ENCODE results near the gene AGTRAP.

Gene AGTRAP

GRCh38 chr1:11735531-11735853 is 444 bp upstream of the AGTRAP start:
- DNase-seq (ENCODE audit: low read depth), result no peak

GRCh38 chr1:11736746-11737639 is 1.1 kb downstream of the AGTRAP start:
- no peak for DNase-seq (ENCODE audit: low read depth)

- no peak for DNase-seq (ENCODE audit: low read depth)
These were observed 2.2 kb downstream of the AGTRAP start for GRCh38 chr1:11738096-11738495.

GRCh38 chr1:11738783-11739182 is 2.8 kb downstream of the AGTRAP start:
- DNase-seq (ENCODE audit: low read depth), result no peak

GRCh38 chr1:11740258-11741192 is 4.6 kb downstream of the AGTRAP start:
- DNase-seq (ENCODE audit: low read depth), result no peak

GRCh38 chr1:11741482-11741881 is 5.5 kb downstream of the AGTRAP start:
- no peak for DNase-seq (ENCODE audit: low read depth)

GRCh38 chr1:11741919-11742558 is 6.1 kb downstream of the AGTRAP start:
- DNase-seq (ENCODE audit: low read depth), result no peak

GRCh38 chr1:11744287-11744686 is 8.4 kb downstream of the AGTRAP start:
- DNase-seq (ENCODE audit: low read depth), result no peak

- no peak for DNase-seq (ENCODE audit: low read depth)
These were observed 10.2 kb downstream of the AGTRAP start for GRCh38 chr1:11746092-11746491.

GRCh38 chr1:11746795-11747487 is 11.0 kb downstream of the AGTRAP start:
- DNase-seq (ENCODE audit: low read depth), result no peak

- no peak for DNase-seq (ENCODE audit: low read depth)
These were observed 12.6 kb downstream of the AGTRAP start for GRCh38 chr1:11748294-11749202.

- no peak for DNase-seq (ENCODE audit: low read depth)
These were observed 13.3 kb downstream of the AGTRAP start for GRCh38 chr1:11749203-11749689.

GRCh38 chr1:11749996-11750395 is 14.1 kb downstream of the AGTRAP start:
- DNase-seq (ENCODE audit: low read depth), result no peak

GRCh38 chr1:11751087-11751486 is 15.2 kb downstream of the AGTRAP start:
- DNase-seq (ENCODE audit: low read depth), result no peak

GRCh38 chr1:11752359-11753088 is 16.6 kb downstream of the AGTRAP start:
- DNase-seq (ENCODE audit: low read depth), result no peak

- DNase-seq (ENCODE audit: low read depth), result no peak
These were observed 17.7 kb downstream of the AGTRAP start for GRCh38 chr1:11753555-11754208.

- no peak for DNase-seq (ENCODE audit: low read depth)
These were observed 21.1 kb downstream of the AGTRAP start for GRCh38 chr1:11757047-11757446.

- DNase-seq (ENCODE audit: low read depth), result no peak
These were observed 23.9 kb downstream of the AGTRAP start for GRCh38 chr1:11759791-11760190.

GRCh38 chr1:11761285-11761684 is 25.3 kb downstream of the AGTRAP start:
- no peak for DNase-seq (ENCODE audit: low read depth)

Data from stimulated activated CD8-positive, alpha-beta memory T cell treated with anti-CD3 and anti-CD28 coated beads, Interleukin-4, amount 100 ng/mL, for 24 hours (primary cell).